ENCODE data around the gene GFOD1.

DNA sequence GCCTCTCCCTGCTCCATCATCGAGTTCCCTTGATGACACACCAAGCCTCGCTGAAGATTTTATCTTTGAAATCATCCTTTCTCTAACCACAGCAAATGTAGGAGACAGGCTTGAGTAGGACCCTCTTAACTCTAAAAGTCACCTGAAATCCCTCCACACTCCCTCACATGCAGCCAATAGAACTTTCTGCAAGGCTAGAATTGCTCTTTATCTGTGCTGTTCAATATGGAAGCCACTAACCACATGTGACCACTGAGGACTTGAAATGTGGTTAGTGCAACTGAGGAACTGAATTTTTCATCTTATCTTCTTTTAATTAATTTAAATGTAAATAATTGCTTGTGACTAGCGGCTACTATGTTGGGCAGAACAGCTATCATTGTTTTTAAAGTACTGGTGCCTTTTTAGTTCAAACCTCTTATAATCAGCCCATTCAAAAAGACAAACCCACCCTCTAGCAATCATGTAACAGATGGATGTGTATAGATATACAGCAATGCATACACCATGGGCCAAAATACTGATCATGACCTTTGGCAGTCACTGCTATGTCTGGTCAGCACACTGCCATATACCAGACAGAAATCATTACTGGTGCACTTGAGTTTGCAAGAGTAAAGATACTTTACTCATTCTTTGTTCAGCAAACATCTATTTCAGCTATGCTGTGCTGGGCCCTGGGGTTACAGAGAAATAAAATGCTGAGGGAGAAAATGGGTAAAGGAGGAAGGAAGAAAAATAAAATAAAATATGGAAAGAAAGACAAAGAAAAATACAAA lies 50.0 kb downstream of the GFOD1 start:
- no peak for TF ChIP-seq EZH2phosphoT487 (IDR thresholded peaks at IDR 0.05; ENCODE audit: borderline replicate concordance, low read length)
- TF ChIP-seq, protein P1, sequence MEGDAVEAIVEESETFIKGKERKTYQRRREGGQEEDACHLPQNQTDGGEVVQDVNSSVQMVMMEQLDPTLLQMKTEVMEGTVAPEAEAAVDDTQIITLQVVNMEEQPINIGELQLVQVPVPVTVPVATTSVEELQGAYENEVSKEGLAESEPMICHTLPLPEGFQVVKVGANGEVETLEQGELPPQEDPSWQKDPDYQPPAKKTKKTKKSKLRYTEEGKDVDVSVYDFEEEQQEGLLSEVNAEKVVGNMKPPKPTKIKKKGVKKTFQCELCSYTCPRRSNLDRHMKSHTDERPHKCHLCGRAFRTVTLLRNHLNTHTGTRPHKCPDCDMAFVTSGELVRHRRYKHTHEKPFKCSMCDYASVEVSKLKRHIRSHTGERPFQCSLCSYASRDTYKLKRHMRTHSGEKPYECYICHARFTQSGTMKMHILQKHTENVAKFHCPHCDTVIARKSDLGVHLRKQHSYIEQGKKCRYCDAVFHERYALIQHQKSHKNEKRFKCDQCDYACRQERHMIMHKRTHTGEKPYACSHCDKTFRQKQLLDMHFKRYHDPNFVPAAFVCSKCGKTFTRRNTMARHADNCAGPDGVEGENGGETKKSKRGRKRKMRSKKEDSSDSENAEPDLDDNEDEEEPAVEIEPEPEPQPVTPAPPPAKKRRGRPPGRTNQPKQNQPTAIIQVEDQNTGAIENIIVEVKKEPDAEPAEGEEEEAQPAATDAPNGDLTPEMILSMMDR (IDR thresholded peaks at IDR 0.05; ENCODE audit: low read depth, low read length, poor library complexity, severe bottlenecking), result no peak
